ENCODE data around the gene LBX1.

LBX1 gene

DNA sequence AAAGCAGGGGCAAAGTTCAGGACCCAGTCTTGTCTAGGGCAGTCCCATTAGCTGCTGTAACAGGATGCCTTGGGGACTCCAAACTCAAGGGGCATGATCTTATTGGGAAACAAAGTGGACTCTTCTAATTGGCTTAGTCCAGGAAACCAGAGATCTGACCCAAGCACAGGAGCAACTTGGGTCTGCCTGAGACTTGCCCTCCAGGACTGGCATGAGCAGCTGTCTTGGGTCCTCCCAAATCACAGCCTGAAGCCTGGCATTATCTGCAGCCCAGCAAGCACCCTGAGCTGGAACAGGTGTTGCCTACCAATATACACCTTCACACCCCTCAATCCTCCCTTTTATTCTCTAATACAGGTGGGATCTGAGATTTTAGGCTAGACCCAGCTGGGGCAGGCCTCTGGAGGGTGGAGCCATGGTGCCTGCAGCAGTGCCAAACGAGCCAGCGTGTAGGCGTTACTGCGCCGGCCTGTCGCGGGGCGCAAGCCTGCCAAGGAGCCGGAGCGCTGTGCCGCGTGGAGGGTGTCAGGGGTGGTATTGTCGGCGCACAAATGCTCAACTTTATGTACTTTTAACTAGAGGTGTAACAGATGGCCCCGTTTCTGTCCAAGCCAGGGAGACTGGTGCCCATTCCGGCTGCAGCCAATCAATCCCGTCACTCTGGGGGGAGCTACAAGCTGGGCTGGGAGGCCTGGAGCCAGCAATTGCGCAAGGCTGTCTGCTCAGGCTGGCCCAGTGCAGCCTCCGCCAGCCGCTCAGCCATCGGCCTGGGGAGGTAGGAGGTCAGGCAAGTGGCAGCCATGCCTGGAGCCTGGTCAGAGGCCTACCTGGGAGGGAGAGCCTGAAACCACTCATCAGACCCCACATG, 12.8 kb upstream of the LBX1 start:
- DNase-seq = no peak

DNA sequence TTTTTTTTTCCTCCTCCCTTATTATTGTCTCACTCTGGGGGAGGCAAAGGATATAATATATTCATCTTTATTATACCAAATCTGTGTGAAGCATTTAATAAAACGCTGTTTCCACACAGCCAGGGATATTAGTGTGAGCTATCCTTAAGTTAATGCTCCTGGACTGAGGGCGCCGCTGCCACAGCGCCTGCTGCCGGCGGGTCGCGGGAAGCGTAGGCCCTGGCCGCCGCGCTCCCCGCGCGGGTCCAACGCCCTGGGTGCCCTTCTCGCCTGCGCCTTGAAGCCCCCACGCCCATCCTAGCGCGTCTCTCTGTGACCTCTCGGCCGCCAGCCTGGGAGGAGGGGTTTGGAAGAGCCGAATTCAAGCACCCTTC, 9.5 kb upstream of the LBX1 start:
- no peak for DNase-seq

DNA sequence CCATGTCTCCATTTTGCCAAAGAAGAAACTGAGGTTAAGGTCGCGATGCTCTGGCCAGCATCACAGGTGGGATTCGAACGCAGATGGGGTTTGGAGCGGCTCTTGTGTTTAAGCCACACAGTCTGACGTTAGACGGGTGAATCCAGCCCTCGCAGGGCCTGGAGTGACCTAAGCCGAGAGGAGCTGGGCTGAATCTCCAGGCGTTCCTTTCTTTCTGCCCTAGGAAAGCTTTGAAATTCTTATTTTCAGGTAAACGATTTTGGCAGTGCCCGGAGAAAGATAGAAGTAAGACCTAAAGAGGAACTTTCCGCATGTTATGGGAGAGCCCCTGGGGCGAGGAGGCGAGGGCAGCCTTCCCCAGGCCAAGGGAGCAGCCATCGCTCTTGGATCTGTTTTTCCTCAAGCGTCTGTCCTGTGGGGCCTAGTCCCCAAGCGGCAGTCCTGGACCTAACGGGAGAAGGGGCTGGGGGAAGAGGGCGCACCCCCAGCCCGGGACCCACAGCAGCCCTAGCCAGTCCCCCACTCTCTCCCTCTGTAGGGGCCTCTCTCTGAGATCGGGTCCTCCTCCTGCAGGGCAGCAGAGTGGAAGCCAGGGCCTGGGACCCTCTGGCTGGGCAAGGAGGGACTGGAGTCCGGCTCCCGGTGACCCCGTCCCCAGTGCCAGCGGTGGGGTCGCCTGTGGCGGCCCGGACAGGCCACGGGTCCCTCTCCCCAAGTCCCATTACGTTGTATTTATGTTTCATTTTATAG, 8.9 kb upstream of the LBX1 start:
- DNase-seq = no peak

DNA sequence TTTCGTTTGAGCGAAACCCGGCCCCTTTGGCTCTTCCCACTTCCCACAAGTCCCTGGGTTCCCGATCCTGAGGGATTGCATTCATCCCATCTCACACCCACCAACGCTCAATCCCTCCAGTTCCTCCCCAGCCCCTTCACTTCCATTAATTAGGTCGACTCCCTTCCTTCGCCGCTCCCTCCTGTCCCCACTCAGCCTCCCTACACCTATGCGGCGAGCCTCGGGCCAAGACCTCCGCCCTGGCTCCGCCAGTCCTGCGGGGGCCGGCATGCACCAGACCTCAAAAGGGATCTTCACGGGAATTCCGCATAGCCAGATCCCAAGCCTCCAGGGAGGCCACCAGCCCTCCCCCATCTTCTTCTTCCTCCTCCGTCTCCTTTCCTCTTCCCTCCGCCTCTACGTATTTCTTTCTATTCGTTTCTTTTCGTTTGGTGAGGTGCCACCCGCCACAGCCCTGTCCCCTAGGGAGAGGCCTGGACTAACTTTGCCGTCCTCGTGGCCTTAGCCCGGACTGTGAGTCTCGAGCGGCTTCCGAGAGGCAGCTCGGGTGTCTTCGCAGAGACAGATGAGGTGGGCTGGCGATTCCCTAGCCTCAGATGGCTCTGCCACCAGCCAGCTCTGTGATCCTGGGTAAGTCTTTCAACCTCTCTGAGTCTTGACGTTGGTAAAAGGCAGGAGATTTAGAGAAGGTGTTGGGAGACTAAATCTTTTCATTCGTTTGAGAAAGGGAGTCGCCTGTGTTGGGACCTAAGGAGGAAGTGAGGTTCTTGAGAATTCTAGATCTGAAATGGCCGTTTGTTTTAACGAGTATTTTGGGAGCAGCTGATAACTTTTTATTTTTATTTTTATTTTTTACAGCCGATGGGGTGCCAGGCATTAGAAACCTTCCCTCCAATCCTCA, 8.1 kb upstream of the LBX1 start:
- no peak for DNase-seq

DNA sequence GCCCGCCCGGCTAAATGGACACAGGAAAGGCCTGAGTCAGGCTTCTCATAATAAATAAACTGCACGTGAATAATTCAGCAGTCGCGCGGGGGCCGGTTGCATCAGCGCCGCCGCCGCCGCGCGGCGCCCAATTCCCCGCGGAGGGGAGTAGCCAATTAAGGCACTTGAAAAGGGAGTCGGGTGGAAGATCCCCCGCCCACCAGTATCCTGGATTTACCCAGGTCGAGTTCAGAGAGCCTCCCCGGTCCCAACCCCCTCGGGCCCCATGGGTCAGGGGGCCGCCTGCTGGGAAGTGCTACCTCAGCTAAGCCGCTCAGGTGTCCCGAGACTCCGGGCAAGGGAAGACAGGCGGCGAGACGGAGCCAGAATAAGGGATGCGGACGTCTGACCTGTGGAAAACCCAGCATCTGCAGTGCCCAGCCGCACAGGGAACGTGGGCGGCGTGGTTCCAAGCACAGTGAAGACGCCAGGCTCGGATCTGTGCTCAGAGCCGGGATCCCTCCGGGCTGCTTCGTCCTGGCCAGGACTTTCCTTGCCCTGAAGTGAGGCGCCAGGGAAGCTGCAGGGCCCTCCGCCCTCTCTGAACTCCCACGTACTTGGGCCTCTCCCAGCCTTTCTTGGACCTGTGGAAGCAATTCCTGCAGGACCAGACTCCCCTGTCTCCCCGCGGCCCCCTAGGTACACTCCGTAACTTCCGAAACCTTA, 7.3 kb upstream of the LBX1 start:
- no peak for DNase-seq

DNA sequence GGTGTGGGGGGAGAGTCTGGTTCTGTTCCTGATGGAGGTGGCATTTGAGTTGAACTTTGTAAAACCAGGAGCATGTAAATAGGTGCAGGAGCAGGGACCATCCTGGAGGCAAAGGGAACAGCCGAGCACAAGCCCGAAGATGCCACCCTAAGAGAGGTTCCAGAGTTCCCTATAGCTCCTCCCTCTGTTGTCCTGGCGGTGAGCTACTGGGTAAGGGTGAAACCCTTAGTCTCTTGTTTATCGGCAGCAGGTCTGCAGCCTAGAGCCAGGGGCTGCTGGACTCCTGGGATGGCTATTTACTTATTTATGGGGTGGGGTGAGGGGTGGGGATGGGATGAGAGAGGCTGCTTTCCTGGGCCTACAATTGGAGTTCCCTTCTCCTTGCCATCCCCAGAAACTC, 6.5 kb upstream of the LBX1 start:
- DNase-seq = no peak

DNA sequence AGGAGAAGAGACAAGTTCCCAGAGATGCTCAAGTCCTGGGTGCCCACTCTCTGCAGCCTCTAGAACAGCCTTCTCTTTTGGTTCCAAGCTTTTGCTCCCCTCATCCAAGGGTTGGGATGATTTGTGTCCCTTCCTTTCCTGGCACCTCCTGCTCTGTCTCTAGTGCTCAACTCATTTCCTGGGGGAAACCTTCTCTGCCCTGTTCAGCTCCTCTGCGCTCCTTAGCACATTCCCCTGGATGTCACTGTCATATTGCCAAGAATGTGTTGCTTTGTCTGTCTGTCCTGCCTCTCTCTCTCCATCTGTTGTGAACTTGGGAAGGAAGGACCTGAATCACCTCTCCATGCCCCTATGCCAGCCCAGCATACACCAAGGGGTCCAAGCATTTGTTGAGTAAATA, 5.1 kb upstream of the LBX1 start:
- no peak for DNase-seq

DNA sequence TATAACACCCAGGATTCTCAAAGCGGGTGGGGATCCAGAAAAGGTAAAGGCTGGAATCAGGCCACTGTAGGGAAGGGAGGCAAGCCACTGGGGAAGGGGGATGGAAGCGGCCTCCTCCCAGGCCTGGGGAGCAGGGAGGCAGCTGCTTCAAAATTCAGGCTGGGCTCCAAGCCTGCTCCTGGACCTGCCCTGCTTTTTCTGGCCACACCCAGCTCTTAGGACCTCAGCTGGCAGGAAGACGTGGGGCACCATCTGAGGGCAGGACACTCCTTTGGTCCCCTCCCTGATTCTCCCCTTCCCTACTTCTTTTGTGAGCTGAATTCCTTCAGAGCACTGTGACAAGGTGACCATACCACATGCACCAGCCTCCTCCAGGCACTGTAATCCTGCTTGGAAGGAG, 4.6 kb upstream of the LBX1 start:
- DNase-seq = no peak

DNA sequence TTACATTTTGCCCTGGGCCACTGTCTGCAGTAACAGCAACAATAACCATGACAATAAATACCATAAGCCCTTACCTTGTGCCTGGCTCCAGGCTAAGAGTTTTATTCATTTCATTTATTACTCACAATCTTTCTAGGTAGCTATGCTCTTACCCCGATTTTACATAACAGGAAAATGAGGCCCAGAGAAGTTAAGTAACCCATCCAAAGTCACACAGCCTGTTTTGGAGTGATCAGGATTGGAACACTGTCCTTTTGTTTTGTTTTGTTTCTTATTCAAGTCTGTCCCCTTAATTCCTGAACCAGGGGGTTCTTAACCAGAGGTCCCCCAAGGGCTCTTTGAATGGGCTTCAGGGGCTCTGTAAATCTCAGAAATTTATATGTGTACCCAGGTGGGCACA, 4.2 kb upstream of the LBX1 start:
- no peak for DNase-seq

DNA sequence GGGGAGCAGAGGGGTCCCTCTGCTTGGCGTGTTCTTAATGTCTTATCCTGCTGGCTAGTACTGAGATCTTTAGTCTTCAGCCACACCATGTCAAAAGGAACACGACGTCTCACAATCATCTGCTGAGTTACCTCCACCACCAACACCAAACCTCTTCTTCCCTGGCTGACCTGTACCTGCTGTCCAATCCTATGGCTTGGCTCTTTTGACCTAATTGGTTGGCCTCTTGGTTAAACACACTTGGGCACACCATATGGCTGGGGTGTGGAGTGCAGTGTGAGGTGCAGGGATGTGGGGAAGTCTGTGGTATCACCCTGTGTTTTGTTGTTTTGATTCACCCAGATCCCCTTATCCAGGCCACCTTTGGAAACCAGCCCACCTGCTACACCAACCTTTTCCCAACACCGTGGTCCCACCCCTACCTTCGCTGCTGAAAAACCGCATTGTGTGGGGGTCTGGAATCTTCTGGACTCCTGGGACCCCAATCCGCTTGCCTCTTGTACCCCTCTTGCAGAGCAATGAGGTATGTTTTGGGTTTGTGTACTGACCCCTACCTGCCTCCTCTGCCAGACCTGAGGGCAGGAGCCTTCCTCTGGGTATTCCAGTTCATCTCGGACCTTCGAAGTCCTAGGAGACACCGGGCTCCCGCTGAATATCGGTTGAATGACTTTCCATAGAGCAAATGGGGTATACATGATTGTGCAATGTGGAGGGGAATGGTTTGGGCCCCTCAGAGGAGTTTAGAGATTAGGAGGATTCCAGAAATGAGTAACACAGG, 2.8 kb upstream of the LBX1 start:
- no peak for DNase-seq

DNA sequence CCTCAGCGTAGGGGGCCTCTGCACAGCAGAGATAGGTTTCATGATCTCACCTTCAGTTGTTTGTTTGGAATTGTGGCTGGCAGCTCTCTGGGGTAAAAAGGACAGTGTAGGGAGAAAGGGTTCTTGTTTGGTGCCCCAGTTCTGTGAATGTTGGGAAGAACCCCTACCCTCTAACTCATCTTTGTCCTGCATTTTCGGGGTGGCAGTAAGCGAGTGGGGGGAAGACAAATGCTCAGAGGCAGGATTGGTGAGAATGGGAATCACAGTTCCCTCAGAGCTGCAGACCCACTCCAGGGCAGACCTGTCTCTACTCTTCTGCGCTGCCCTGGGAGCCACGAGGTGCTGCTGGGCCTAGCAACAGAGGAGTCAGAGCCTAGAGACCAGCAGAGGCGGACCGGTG, 1.8 kb upstream of the LBX1 start:
- no peak for DNase-seq

DNA sequence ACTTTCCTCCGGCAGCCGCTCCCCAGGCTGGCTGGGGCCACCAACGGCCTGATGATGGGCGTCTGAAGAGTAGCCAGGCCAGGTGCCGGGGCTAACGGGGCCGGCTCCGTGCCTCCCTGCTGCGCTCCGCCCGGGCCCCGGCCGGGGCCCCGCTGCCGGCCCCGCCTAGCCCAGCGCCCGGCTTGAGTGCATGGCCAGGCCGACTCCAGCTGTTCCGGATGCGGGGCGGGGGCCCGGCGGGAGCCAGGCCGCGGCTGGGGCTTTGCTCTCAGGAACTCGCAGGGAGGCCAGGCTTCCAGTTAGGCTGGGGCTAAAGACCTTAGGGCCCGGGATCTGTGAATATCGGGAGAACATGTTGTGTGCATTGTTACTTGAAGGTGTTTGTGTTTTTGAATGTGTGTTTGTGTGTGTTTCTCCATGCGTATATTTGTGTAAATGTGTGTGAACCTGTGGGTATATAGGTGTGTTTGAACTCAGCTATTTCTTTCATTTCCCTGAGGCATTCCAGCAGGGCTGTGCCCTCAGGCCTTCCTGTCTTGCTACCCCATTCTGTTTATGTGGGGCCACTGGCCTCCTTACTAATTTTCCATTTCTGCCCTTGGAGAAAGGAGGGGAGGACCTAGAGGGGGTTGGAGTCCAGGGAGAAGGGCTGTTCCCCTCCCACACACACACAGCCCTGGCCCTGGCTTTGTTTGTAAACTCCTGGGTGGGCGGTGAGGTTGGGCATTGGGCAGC, 1.1 kb upstream of the LBX1 start:
- DNase-seq = no peak

DNA sequence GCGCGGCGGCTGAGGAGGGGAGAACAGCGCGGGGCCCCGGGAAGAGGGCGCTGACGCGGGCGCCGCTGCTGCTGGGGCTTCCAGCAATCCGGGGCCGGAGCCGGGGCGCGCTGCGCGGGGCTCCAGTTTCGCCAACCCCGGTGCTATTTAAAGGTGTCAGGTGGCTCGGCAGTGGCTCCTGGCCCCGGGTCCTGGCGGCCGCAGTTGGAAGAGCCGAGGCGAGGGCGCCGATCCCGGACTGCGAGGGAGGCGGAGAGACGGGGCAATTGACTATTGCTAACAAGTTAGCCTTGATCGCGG, 347 bp downstream of the LBX1 start:
- no peak for DNase-seq

DNA sequence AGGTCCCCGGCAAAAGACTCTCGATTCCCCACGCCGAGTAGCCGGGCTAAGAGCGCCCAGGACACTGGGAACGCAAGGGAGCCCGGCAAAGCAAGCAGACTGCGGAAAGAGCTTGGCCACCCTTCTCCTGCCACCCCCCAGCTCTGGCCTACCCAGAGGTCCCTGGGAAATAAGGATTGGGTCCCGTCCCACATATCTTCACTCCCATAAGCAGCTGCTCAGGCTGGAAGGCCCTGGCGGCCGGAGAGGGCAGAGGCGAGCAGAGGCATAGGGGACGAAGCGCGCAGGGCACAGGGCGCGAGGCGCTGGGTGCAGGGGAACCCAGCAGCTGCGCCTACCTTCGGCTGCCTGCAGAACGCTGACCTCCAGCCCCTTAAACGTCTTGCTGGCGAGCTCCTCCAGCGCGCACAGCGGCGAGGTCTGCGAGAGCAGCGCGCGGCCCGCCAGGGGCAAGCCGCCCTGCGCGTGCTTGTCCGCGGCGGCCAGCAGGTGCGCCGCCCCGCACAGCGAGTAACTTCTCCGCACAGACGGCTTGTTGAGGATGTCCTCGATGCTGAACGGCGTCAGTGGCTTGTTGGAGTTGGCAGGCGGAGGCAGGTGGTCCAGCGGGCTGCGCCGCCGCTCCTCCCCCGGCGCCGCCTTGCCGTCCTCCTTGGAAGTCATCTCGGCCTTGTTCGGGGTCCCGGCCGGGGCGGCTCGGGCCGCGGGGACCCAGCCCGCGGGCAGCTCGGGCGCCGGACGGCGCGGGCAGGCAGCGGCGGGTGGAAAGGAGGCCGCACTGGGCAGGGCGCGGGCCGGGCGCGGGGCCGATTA, 904 bp downstream of the LBX1 start:
- no peak for DNase-seq

DNA sequence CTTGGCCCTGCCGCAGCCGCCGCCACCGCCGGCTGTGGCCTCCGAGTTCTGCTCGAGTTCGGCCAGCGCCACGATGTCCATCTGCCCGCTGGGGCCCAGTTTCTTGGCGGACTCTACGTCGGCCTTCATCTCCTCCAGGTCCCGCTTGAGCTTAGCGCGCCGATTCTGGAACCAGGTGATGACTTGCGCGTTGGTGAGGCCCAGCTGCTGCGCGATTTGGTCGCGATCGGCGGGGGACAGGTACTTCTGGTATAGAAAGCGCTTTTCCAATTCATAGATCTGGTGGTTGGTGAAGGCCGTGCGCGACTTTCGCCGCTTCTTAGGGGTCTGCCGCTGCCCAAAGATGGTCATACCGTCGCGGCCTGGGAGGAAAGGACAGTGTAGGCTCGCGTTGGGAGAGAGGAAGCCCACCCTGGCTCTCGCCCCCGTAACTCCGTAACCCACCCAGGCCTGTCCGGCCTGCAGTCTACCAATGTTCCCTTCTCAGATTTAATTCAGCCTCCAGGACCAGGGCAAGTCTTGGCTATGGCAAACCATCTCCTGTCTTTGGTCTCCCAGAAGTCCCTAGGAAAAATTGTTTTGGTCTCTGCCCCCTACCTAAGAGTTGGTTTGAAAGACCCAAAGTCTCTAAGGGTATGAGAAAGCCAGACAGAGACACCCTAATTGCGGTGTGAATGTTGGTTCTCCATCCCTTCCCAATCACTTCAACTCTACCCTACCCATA, 1.7 kb downstream of the LBX1 start:
- no peak for DNase-seq

DNA sequence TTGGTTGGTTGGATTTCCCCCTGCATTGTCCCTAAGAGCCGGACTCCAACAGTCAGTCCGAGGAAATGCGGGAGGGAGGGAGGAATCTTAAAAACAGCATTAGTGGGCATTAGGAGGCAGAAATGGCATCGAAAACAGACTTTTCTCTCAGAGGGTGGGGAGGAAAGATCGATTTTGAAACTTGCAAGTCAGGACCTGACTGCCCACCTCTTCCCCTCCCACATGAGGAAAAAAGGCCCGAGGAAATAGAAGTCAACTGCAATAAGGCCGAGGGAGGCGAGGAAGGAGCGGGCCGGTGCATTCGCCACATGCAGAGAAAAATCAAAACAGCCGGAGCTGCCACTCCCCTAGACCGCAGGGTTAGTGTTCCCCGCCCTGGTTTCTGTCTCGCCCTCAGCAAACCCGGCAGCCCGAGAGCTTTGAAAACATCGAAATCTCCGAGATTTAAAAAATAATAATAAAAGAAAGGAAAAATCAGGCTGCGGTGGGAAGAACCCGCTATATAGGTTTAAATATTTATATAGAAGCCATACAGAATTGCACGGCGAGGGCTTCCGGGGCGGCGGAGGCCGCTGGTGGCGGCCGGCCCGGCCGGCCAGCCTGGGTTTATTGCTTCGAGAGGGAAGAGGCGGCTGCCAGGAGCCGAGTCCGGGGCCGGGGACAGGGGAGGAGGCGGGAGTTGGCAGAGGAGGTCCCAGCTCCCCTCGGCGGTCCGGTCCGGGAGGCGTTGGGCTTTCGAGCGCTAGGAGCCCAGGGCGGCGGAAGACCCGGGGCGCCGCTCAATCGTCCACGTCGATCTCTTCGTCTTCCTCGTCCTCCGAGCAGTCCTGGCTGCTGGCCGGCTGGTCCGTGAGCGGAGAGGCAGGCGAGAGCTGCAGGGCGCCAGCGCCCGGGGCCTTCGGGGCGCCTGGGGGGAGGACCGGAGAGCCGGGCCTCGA, 2.5 kb downstream of the LBX1 start:
- no peak for DNase-seq

DNA sequence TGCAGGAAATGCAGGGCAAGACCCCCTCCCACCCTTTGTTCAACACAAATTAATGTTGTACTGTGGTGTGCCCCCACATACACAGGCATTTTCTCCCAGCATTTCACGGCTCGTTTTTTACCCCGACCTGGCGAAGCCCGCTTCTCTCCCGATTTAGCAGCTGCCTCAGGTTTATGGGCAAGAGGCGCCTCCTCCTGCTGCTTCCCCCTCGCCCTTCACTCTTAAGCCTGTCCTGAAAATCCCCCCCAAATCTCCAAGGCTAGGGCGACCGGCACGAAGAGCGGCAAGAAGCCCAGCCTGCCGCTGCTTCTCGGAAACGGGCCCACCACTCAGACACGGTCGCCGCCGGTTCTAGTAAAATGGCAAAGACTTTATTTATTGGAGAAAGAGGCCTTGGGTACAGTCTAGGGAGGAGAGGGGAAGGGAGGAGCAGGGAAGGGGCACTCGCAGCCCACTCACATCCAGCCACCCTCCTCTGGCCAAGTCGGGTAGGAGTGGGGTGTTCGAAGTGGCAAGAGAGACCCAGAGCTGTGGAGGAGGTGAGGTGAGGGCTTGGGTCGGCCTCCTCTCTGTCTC, 3.3 kb downstream of the LBX1 start:
- DNase-seq = no peak

Data from CD4-positive, alpha-beta T cell treated with Interleukin-10 for 1 hour (primary cell).